ENCODE measurements around the gene IFT43. TPM values are rescaled to one million over a fixed set of nuclear protein-coding genes. Genes with fewer than 3 reads are reported as not detected.

Gene IFT43
- 10 to 100 TPM; 10.5 to 12.8 TPM for total RNA-seq
- total RNA-seq = 6.3 to 7.3 reads per million in 2 donors

- Mint-ChIP-seq H3K4me3 (peak within 1 kb of the TSS; percentile 90), H3K36me3 (ENCODE audit: low read depth) (peaks cover 3% of the 10 kb centered on the region), H3K4me1 (peaks cover 28% of the 10 kb centered on the region), H3K27me3 (no peaks in the 10 kb centered on the region), H3K27ac (peak within 1 kb of the TSS; percentile 92)
- DNase-seq (peak; percentile 77 to 80 (median 80)), ATAC-seq (peak; percentile 77)
- no peaks in the 10 kb centered on the region for H3K9me3 ChIP-seq (ENCODE audit: control insufficient read depth, low read length, poor library complexity, severe bottlenecking)
Measured at GRCh38 chr14:75985618-75986438, at the start of gene IFT43. Gene IFT43, plus strand, starts transcription at chr14:75985763. Its CDS starts 24 bp downstream, at chr14:75985787.

GRCh38 chr14:75939200-75939599, 46.4 kb upstream of the IFT43 start:
- no peaks in the 10 kb centered on the region for H3K27me3 Mint-ChIP-seq
- no peak overlapping the region for H3K27ac Mint-ChIP-seq
- no peak for DNase-seq

GRCh38 chr14:75941030-75941429, 44.5 kb upstream of the IFT43 start:
- ATAC-seq (no peak), DNase-seq (no peak)
- no peaks in the 10 kb centered on the region for H3K27me3 Mint-ChIP-seq
- no peak overlapping the region for H3K4me3 Mint-ChIP-seq
- no peak overlapping the region for H3K27ac Mint-ChIP-seq
- H3K4me1 Mint-ChIP-seq = peaks cover 5% of the 10 kb centered on the region
- H3K36me3 Mint-ChIP-seq (ENCODE audit: low read depth) = peaks cover 3% of the 10 kb centered on the region
- no peaks in the 10 kb centered on the region for H3K9me3 ChIP-seq (ENCODE audit: control insufficient read depth, low read length, poor library complexity, severe bottlenecking)

More at GRCh38 chr14:75939200-75939599, 46.4 kb upstream of the IFT43 start:
- H3K36me3 Mint-ChIP-seq (ENCODE audit: low read depth) = peaks cover 3% of the 10 kb centered on the region
- no peaks in the 10 kb centered on the region for H3K9me3 ChIP-seq (ENCODE audit: control insufficient read depth, low read length, poor library complexity, severe bottlenecking)
- no peak overlapping the region for H3K4me3 Mint-ChIP-seq
- no peak for ATAC-seq
- peaks cover 9% of the 10 kb centered on the region for H3K4me1 Mint-ChIP-seq

GRCh38 chr14:75944607-75945241, 40.8 kb upstream of the IFT43 start:
- H3K36me3 Mint-ChIP-seq (ENCODE audit: low read depth) = peaks cover 7% of the 10 kb centered on the region
- peaks cover 2% of the 10 kb centered on the region for H3K4me1 Mint-ChIP-seq
- no peaks in the 10 kb centered on the region for H3K27me3 Mint-ChIP-seq
- no peak overlapping the region for H3K4me3 Mint-ChIP-seq
- H3K9me3 ChIP-seq (ENCODE audit: control insufficient read depth, low read length, poor library complexity, severe bottlenecking) = no peaks in the 10 kb centered on the region
- H3K27ac Mint-ChIP-seq = no peak overlapping the region
- ATAC-seq = no peak
- no peak for DNase-seq

GRCh38 chr14:75946785-75947184, 38.8 kb upstream of the IFT43 start:
- Mint-ChIP-seq H3K4me1 (peaks cover 2% of the 10 kb centered on the region), H3K36me3 (ENCODE audit: low read depth) (peaks cover 7% of the 10 kb centered on the region), H3K27ac (peak overlapping the region; percentile 19), H3K4me3 (no peak overlapping the region), H3K27me3 (no peaks in the 10 kb centered on the region)
- no peak for ATAC-seq
- DNase-seq = no peak
- no peaks in the 10 kb centered on the region for H3K9me3 ChIP-seq (ENCODE audit: control insufficient read depth, low read length, poor library complexity, severe bottlenecking)

GRCh38 chr14:75952489-75952888, 33.1 kb upstream of the IFT43 start:
- ATAC-seq (no peak), DNase-seq (no peak)
- Mint-ChIP-seq H3K4me3 (no peak overlapping the region), H3K4me1 (no peaks in the 10 kb centered on the region), H3K36me3 (ENCODE audit: low read depth) (no peaks in the 10 kb centered on the region), H3K27me3 (no peaks in the 10 kb centered on the region), H3K27ac (no peak overlapping the region)
- no peaks in the 10 kb centered on the region for H3K9me3 ChIP-seq (ENCODE audit: control insufficient read depth, low read length, poor library complexity, severe bottlenecking)

- Mint-ChIP-seq H3K27ac (peak overlapping the region; percentile 53), H3K36me3 (ENCODE audit: low read depth) (peaks cover 2% of the 10 kb centered on the region), H3K27me3 (no peaks in the 10 kb centered on the region), H3K4me3 (no peak overlapping the region), H3K4me1 (peaks cover 3% of the 10 kb centered on the region)
- H3K9me3 ChIP-seq (ENCODE audit: control insufficient read depth, low read length, poor library complexity, severe bottlenecking) = no peaks in the 10 kb centered on the region
- no peak for ATAC-seq
- no peak for DNase-seq
Measured at GRCh38 chr14:75959031-75959430, 26.5 kb upstream of the IFT43 start.

GRCh38 chr14:75960231-75960630, 25.3 kb upstream of the IFT43 start:
- no peaks in the 10 kb centered on the region for H3K27me3 Mint-ChIP-seq
- no peak overlapping the region for H3K27ac Mint-ChIP-seq

GRCh38 chr14:75961662-75962061, 23.9 kb upstream of the IFT43 start:
- no peaks in the 10 kb centered on the region for H3K27me3 Mint-ChIP-seq

More at GRCh38 chr14:75960231-75960630, 25.3 kb upstream of the IFT43 start:
- H3K9me3 ChIP-seq (ENCODE audit: control insufficient read depth, low read length, poor library complexity, severe bottlenecking) = no peaks in the 10 kb centered on the region
- Mint-ChIP-seq H3K36me3 (ENCODE audit: low read depth) (peaks cover 2% of the 10 kb centered on the region), H3K4me1 (peaks cover 3% of the 10 kb centered on the region), H3K4me3 (no peak overlapping the region)
- DNase-seq = no peak
- ATAC-seq = no peak

GRCh38 chr14:75967866-75968265, 17.7 kb upstream of the IFT43 start:
- no peak overlapping the region for H3K4me3 Mint-ChIP-seq
- DNase-seq (no peak), ATAC-seq (no peak)
- H3K9me3 ChIP-seq (ENCODE audit: control insufficient read depth, low read length, poor library complexity, severe bottlenecking) = no peaks in the 10 kb centered on the region
- H3K27ac Mint-ChIP-seq = no peak overlapping the region
- peaks cover 4% of the 10 kb centered on the region for H3K4me1 Mint-ChIP-seq
- no peaks in the 10 kb centered on the region for H3K27me3 Mint-ChIP-seq
- peaks cover 10% of the 10 kb centered on the region for H3K36me3 Mint-ChIP-seq (ENCODE audit: low read depth)

More at GRCh38 chr14:75961662-75962061, 23.9 kb upstream of the IFT43 start:
- H3K36me3 Mint-ChIP-seq (ENCODE audit: low read depth) = peaks cover 5% of the 10 kb centered on the region
- peaks cover 3% of the 10 kb centered on the region for H3K4me1 Mint-ChIP-seq
- H3K4me3 Mint-ChIP-seq = no peak overlapping the region
- ATAC-seq = no peak
- DNase-seq = no peak
- H3K9me3 ChIP-seq (ENCODE audit: control insufficient read depth, low read length, poor library complexity, severe bottlenecking) = no peaks in the 10 kb centered on the region
- H3K27ac Mint-ChIP-seq = no peak overlapping the region

- peaks cover 10% of the 10 kb centered on the region for H3K36me3 Mint-ChIP-seq (ENCODE audit: low read depth)
- H3K9me3 ChIP-seq (ENCODE audit: control insufficient read depth, low read length, poor library complexity, severe bottlenecking) = no peaks in the 10 kb centered on the region
- DNase-seq (no peak), ATAC-seq (no peak)
- H3K4me3 Mint-ChIP-seq = no peak overlapping the region
- H3K4me1 Mint-ChIP-seq = peaks cover 4% of the 10 kb centered on the region
- no peak overlapping the region for H3K27ac Mint-ChIP-seq
- no peaks in the 10 kb centered on the region for H3K27me3 Mint-ChIP-seq
Measured at GRCh38 chr14:75968456-75968855, 17.1 kb upstream of the IFT43 start.

GRCh38 chr14:75969126-75969525, 16.4 kb upstream of the IFT43 start:
- DNase-seq (no peak), ATAC-seq (no peak)
- no peaks in the 10 kb centered on the region for H3K27me3 Mint-ChIP-seq
- H3K4me3 Mint-ChIP-seq = no peak overlapping the region
- peaks cover 4% of the 10 kb centered on the region for H3K4me1 Mint-ChIP-seq
- no peaks in the 10 kb centered on the region for H3K9me3 ChIP-seq (ENCODE audit: control insufficient read depth, low read length, poor library complexity, severe bottlenecking)
- H3K36me3 Mint-ChIP-seq (ENCODE audit: low read depth) = peaks cover 10% of the 10 kb centered on the region
- no peak overlapping the region for H3K27ac Mint-ChIP-seq

- DNase-seq (no peak), ATAC-seq (no peak)
- peaks cover 10% of the 10 kb centered on the region for H3K36me3 Mint-ChIP-seq (ENCODE audit: low read depth)
- H3K9me3 ChIP-seq (ENCODE audit: control insufficient read depth, low read length, poor library complexity, severe bottlenecking) = no peaks in the 10 kb centered on the region
- no peak overlapping the region for H3K4me3 Mint-ChIP-seq
- H3K27ac Mint-ChIP-seq = no peak overlapping the region
- peaks cover 4% of the 10 kb centered on the region for H3K4me1 Mint-ChIP-seq
- no peaks in the 10 kb centered on the region for H3K27me3 Mint-ChIP-seq
Measured at GRCh38 chr14:75969891-75970290, 15.7 kb upstream of the IFT43 start.
